Measurements from ENCODE around the gene AURKAIP1.

AURKAIP1 gene

DNA sequence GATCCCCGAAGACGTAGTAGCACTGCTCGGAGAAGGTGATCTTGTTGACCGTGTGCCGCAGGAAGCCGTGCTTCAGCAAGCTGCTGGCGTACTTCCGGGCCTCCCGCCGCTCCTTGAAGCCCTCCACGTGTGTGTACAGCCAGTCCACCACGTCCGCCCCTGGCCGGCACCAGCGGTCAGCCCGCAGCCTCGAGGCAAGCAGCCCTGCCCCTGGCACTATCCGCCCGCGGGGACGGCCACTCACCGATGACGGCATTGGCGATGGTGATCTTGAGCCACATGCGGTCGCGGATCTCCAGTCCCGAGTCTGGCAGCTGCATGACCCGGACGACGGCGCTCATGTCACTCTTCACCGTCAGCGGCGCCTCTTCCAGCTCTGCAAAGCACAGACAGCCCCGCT is 36.7 kb downstream of the AURKAIP1 start:
- no peaks in the 10 kb centered on the region for H3K79me2 ChIP-seq (ENCODE audit: insufficient read depth, low read depth)
- no peak overlapping the region for H3K4me3 ChIP-seq (IDR thresholded peaks at IDR 0.05; ENCODE audit: insufficient read depth, low read depth, low read length)
- no peaks in the 10 kb centered on the region for H4K20me1 ChIP-seq (ENCODE audit: insufficient read depth)
- no peaks in the 10 kb centered on the region for H3K27me3 ChIP-seq (ENCODE audit: insufficient read depth, low read depth)
- no peak overlapping the region for H2AFZ ChIP-seq (ENCODE audit: low read depth)
- no peak overlapping the region for H3K9ac ChIP-seq
- H3K4me2 ChIP-seq: no peak overlapping the region
- no peak overlapping the region for H3K27ac ChIP-seq
- TF ChIP-seq, protein P1, sequence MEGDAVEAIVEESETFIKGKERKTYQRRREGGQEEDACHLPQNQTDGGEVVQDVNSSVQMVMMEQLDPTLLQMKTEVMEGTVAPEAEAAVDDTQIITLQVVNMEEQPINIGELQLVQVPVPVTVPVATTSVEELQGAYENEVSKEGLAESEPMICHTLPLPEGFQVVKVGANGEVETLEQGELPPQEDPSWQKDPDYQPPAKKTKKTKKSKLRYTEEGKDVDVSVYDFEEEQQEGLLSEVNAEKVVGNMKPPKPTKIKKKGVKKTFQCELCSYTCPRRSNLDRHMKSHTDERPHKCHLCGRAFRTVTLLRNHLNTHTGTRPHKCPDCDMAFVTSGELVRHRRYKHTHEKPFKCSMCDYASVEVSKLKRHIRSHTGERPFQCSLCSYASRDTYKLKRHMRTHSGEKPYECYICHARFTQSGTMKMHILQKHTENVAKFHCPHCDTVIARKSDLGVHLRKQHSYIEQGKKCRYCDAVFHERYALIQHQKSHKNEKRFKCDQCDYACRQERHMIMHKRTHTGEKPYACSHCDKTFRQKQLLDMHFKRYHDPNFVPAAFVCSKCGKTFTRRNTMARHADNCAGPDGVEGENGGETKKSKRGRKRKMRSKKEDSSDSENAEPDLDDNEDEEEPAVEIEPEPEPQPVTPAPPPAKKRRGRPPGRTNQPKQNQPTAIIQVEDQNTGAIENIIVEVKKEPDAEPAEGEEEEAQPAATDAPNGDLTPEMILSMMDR (conservative IDR thresholded peaks at IDR 0.05; ENCODE audit: low read depth, low read length): no peak
- no peaks in the 10 kb centered on the region for H3K4me1 ChIP-seq (ENCODE audit: low read depth, poor library complexity, severe bottlenecking)
- no peaks in the 10 kb centered on the region for H3K36me3 ChIP-seq (ENCODE audit: insufficient read depth)

DNA sequence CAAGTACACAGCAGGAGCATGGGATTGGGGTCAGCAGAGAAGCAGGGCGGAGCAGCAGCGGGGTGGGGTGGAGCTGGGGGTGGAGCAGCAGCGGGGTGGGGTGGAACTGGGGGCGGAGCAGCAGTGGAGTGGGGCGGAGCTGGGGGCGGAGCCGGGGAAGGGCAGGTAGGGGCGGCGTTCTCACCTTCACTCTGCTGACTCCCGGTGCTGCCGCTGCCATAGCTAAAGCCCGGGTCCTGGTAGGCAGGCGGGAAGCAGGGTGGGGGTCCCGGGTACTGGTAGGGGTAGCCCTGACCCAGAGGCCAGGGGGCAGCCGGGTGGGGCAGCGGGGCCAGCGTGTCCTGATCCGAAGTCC is 37.2 kb downstream of the AURKAIP1 start:
- Histone ChIP-seq H3K79me2 (ENCODE audit: insufficient read depth, low read depth) (no peaks in the 10 kb centered on the region), H3K36me3 (ENCODE audit: insufficient read depth) (no peaks in the 10 kb centered on the region), H3K27ac (no peak overlapping the region), H3K9ac (no peak overlapping the region), H3K27me3 (ENCODE audit: insufficient read depth, low read depth) (no peaks in the 10 kb centered on the region), H2AFZ (ENCODE audit: low read depth) (no peak overlapping the region), H3K4me2 (no peak overlapping the region), H3K4me3 (IDR thresholded peaks at IDR 0.05; ENCODE audit: insufficient read depth, low read depth, low read length) (no peak overlapping the region), H3K4me1 (ENCODE audit: low read depth, poor library complexity, severe bottlenecking) (no peaks in the 10 kb centered on the region), H4K20me1 (ENCODE audit: insufficient read depth) (no peaks in the 10 kb centered on the region)
- TF ChIP-seq, protein P1 (conservative IDR thresholded peaks at IDR 0.05; ENCODE audit: low read depth, low read length): no peak

DNA sequence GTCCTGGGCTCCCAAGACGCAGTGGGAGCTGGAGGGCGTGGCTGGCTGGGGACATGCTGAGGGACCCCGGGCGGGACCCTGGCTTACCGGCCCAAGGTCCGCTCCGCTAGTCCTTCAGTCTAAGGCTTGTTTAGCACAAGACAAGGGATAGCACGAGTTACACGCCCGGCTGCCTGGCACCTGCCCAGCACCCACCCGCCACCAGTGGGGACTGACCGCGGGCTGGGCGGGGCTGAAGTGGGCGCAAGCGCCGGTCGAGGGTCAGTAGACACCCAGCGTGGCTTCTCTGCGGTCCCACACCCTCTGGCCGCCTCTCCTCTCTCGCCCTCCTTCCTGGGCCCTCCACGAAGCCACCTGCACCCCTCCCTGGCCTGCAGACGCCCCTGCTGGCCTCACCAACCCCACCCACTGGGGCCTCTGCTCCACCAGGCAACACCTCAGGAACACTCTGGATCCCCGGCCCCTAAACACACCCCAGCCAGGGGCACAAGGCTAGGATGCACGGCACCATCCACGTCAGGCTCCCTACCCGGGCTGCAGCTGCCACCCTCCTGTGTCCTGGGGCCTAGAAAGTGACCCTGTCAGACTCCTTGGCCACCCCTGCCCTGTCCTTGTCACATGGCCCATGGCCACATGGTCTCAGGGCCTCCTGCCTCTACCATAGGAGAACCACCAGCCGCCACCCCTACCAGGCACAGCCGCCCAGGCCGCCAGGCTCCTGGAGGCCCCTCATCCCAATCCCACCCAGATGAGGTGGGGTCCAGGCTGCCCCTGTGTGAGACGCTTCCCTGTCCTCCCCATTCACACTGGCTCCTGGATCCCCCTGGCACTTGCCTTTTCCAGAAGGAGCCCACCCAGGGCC is 37.8 kb downstream of the AURKAIP1 start:
- Histone ChIP-seq H2AFZ (ENCODE audit: low read depth) (no peak overlapping the region), H3K4me2 (no peak overlapping the region), H3K79me2 (ENCODE audit: insufficient read depth, low read depth) (no peaks in the 10 kb centered on the region), H3K4me3 (IDR thresholded peaks at IDR 0.05; ENCODE audit: insufficient read depth, low read depth, low read length) (no peak overlapping the region), H3K9ac (no peak overlapping the region), H3K4me1 (ENCODE audit: low read depth, poor library complexity, severe bottlenecking) (no peaks in the 10 kb centered on the region), H3K27me3 (ENCODE audit: insufficient read depth, low read depth) (no peaks in the 10 kb centered on the region), H3K27ac (no peak overlapping the region), H4K20me1 (ENCODE audit: insufficient read depth) (no peaks in the 10 kb centered on the region), H3K36me3 (ENCODE audit: insufficient read depth) (no peaks in the 10 kb centered on the region)
- TF ChIP-seq, protein P1 (conservative IDR thresholded peaks at IDR 0.05; ENCODE audit: low read depth, low read length): no peak

DNA sequence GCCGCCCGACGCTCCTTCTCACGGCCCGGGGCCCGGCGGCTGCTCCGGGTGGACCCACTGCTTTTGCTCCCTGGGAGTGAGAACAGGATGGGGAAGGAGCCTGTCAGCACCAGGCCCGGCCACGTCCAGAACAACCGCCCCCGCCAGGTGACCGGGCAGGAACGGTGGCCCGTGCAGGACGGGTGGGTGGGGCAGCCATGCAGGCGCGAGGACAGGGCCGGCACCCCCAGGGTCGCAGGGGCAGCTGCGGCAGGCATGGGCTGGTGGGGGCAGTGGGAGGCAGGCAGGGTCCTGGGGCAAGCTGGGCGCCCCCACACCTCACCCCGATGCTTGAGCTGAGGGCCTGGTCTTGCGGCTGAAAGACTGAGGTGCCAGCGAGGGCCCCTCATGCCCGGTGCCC is 38.6 kb downstream of the AURKAIP1 start:
- Histone ChIP-seq H3K79me2 (ENCODE audit: insufficient read depth, low read depth) (no peaks in the 10 kb centered on the region), H4K20me1 (ENCODE audit: insufficient read depth) (no peaks in the 10 kb centered on the region), H3K27me3 (ENCODE audit: insufficient read depth, low read depth) (no peaks in the 10 kb centered on the region)

More for the DNA sequence above, 38.6 kb downstream of the AURKAIP1 start:
- Histone ChIP-seq H3K9ac (no peak overlapping the region), H2AFZ (ENCODE audit: low read depth) (no peak overlapping the region), H3K27ac (no peak overlapping the region), H3K4me3 (IDR thresholded peaks at IDR 0.05; ENCODE audit: insufficient read depth, low read depth, low read length) (no peak overlapping the region), H3K36me3 (ENCODE audit: insufficient read depth) (no peaks in the 10 kb centered on the region), H3K4me1 (ENCODE audit: low read depth, poor library complexity, severe bottlenecking) (no peaks in the 10 kb centered on the region), H3K4me2 (no peak overlapping the region)
- TF ChIP-seq, protein P1 (conservative IDR thresholded peaks at IDR 0.05; ENCODE audit: low read depth, low read length): no peak

Measured in KMS-11 (cell line).